ENCODE measurements around the gene KIF26A.
"Not testable (repeated sequence)": the region's sequence is repeated elsewhere in the genome, so short reads cannot be mapped to it uniquely, and the experiment has no call there.

Gene KIF26A

GRCh38 chr14:104145826-104146601 is 7.6 kb downstream of the KIF26A start:
- DNase-seq, result no peak

- no peak for DNase-seq
Measured at GRCh38 chr14:104146651-104147345, 8.4 kb downstream of the KIF26A start.

- no peak for DNase-seq
Measured at GRCh38 chr14:104147346-104148125, 9.1 kb downstream of the KIF26A start.

GRCh38 chr14:104148433-104149277 is 10.3 kb downstream of the KIF26A start:
- DNase-seq, result no peak

GRCh38 chr14:104149278-104149595 is 10.8 kb downstream of the KIF26A start:
- DNase-seq, result no peak

- no peak for DNase-seq
Measured at GRCh38 chr14:104149617-104150135, 11.3 kb downstream of the KIF26A start.

- DNase-seq, result no peak
Measured at GRCh38 chr14:104150136-104151025, 12.0 kb downstream of the KIF26A start.

GRCh38 chr14:104151026-104151381 is 12.6 kb downstream of the KIF26A start:
- DNase-seq, result no peak

GRCh38 chr14:104151566-104152245 is 13.3 kb downstream of the KIF26A start:
- no peak for DNase-seq

GRCh38 chr14:104152246-104152575 is 13.8 kb downstream of the KIF26A start:
- DNase-seq, result no peak

GRCh38 chr14:104152686-104153393 is 14.5 kb downstream of the KIF26A start:
- no peak for DNase-seq

- DNase-seq, result not testable (repeated sequence)
Measured at GRCh38 chr14:104153394-104153755, 15.0 kb downstream of the KIF26A start.

GRCh38 chr14:104154246-104154645 is 15.9 kb downstream of the KIF26A start:
- DNase-seq, result no peak

- no peak for DNase-seq
Measured at GRCh38 chr14:104155513-104155912, 17.1 kb downstream of the KIF26A start.

- DNase-seq, result no peak
Measured at GRCh38 chr14:104156142-104156541, 17.8 kb downstream of the KIF26A start.

GRCh38 chr14:104157016-104157928 is 18.9 kb downstream of the KIF26A start:
- DNase-seq, result no peak

GRCh38 chr14:104158827-104159798 is 20.7 kb downstream of the KIF26A start:
- DNase-seq, result no peak

- no peak for DNase-seq
Measured at GRCh38 chr14:104159990-104160389, 21.6 kb downstream of the KIF26A start.

Data from CD4-positive, alpha-beta T cell treated with Interleukin-12 subunit alpha and Interleukin-12 subunit beta, for 1 hour (primary cell).